ENCODE results near the gene MDN1.
"Not testable (repeated sequence)": the region's sequence is repeated elsewhere in the genome, so short reads cannot be mapped to it uniquely, and the experiment has no call there.

The MDN1 gene

GRCh38 chr6:89818977-89819335, 638 bp downstream of the MDN1 start:
- DNase-seq: peak; percentile 53 to 54

GRCh38 chr6:89817481-89817880, 2.1 kb downstream of the MDN1 start:
- DNase-seq: no peak

- not testable (repeated sequence) for DNase-seq
Observed at GRCh38 chr6:89813422-89813821, 6.2 kb downstream of the MDN1 start.

- no peak for DNase-seq
Observed at GRCh38 chr6:89807581-89807980, 12.0 kb downstream of the MDN1 start.

GRCh38 chr6:89805814-89806371, 13.7 kb downstream of the MDN1 start:
- DNase-seq: no peak

- no peak for DNase-seq
Observed at GRCh38 chr6:89803271-89803670, 16.3 kb downstream of the MDN1 start.

- DNase-seq: no peak
Observed at GRCh38 chr6:89799756-89800155, 19.8 kb downstream of the MDN1 start.

GRCh38 chr6:89799096-89799495, 20.5 kb downstream of the MDN1 start:
- DNase-seq: no peak

- DNase-seq: no peak
Observed at GRCh38 chr6:89797317-89797716, 22.3 kb downstream of the MDN1 start.

- no peak for DNase-seq
Observed at GRCh38 chr6:89794324-89794723, 25.3 kb downstream of the MDN1 start.

GRCh38 chr6:89793586-89793985, 26.0 kb downstream of the MDN1 start:
- no peak for DNase-seq

GRCh38 chr6:89792881-89793280, 26.7 kb downstream of the MDN1 start:
- DNase-seq: peak; percentile 82

- no peak for DNase-seq
Observed at GRCh38 chr6:89790403-89790802, 29.2 kb downstream of the MDN1 start.

- DNase-seq: no peak
Observed at GRCh38 chr6:89789980-89790379, 29.6 kb downstream of the MDN1 start.

- no peak for DNase-seq
Observed at GRCh38 chr6:89787660-89788328, 31.8 kb downstream of the MDN1 start.

GRCh38 chr6:89786970-89787369, 32.6 kb downstream of the MDN1 start:
- DNase-seq: no peak

GRCh38 chr6:89784838-89785237, 34.8 kb downstream of the MDN1 start:
- no peak for DNase-seq

- DNase-seq: not testable (repeated sequence)
Observed at GRCh38 chr6:89783293-89783692, 36.3 kb downstream of the MDN1 start.

- DNase-seq: no peak
Observed at GRCh38 chr6:89782222-89782621, 37.4 kb downstream of the MDN1 start.

GRCh38 chr6:89781070-89782034, 38.2 kb downstream of the MDN1 start:
- DNase-seq: no peak

GRCh38 chr6:89777455-89777854, 42.1 kb downstream of the MDN1 start:
- DNase-seq: no peak

GRCh38 chr6:89776583-89777233, 42.9 kb downstream of the MDN1 start:
- DNase-seq: no peak

GRCh38 chr6:89775150-89775549, 44.4 kb downstream of the MDN1 start:
- DNase-seq: no peak
